K562 (cell line): Measurements from ENCODE around the gene WDR62. TPM values are rescaled to one million over a fixed set of nuclear protein-coding genes. Genes with fewer than 3 reads are reported as not detected.

Source experiments
- ATAC-seq: fragments of 200-7000 bp; cut with Tn5 transposase; 3 replicates; pipeline ENCODE4 v1.9.1; 2020; ENCODE audit warnings: moderate library complexity
- BruUV-seq: library from RNA; stranded (reverse); fragments of 400-500 nt; replicated peaks from 2 replicates; lab custom pipeline; 2021; lab: Mats Ljungman, UMichigan
- CTCF ChIA-PET: fragments of 300-600 bp; formaldehyde crosslinking; extraction: SDS; loops from one replicate; lab custom pipeline; 2021; ENCODE audit warnings: low intra/inter-chr PET ratio; lab: Yijun Ruan, JAX
- POLR2A ChIA-PET: fragments of 300-600, 350-650 bp; sonication (Branson Sonifier 250); formaldehyde crosslinking; extraction: SDS; loops from one replicate; lab custom pipeline; 2021; ENCODE audit warnings: antibody characterized with exemption, inconsistent platforms; lab: Yijun Ruan, JAX
- DNase-seq, 4 experiments: peaks; one replicate each; pipeline versions ENCODE4 v3.0.0 to v3.0.0-alpha.2; 2011 to 2018; ENCODE audit warnings: low spot score in 3 of 4, mixed read lengths in 3 of 4; ENCODE audit errors: extremely low read depth in 1 of 4
- FAIRE-seq: peaks from 2 replicates; lab custom pipeline; 2011; peaks lifted over from hg19 to GRCh38; lab: Jason Lieb, UNC
- H2AFZ ChIP-seq: 2 replicates; pipeline ENCODE4 v1.6.0; 2011; ENCODE audit warnings: low read depth, low read length, control low read depth, inconsistent platforms
- H3K27ac ChIP-seq: fragments of 200-600 bp; 3 replicates; pipeline ENCODE4 v1.8.0; 2011; ENCODE audit warnings: low read depth, mild to moderate bottlenecking, control low read depth, inconsistent platforms, low read length, moderate library complexity, mixed read lengths; ENCODE audit errors: extremely low read depth
- H3K27me3 ChIP-seq, 2 experiments: fragments of 300-600 bp in 1 of 2; 2 replicates in 1 of 2; 3 replicates in 1 of 2; pipeline versions ENCODE4 v1.6.0 to v1.8.0; 2011; ENCODE audit warnings: inconsistent platforms in 2 of 2, low read length in 2 of 2, mild to moderate bottlenecking in 1 of 2, mixed read lengths in 1 of 2, moderate library complexity in 1 of 2; ENCODE audit not compliant: control insufficient read depth in 2 of 2, insufficient read depth in 2 of 2
- H3K36me3 ChIP-seq: fragments of 300-600 bp; 3 replicates; pipeline ENCODE4 v1.8.0; 2011; ENCODE audit warnings: mild to moderate bottlenecking, low read length, inconsistent platforms; ENCODE audit not compliant: control insufficient read depth, insufficient read depth
- H3K4me1 ChIP-seq, 2 experiments: fragments of 200-600 bp in 1 of 2; replicated peaks in 1 of 2; 2 replicates in 1 of 2; 3 replicates in 1 of 2; pipeline versions ENCODE4 v1.5.1 to v1.8.0; 2011; ENCODE audit warnings: inconsistent platforms in 2 of 2, low read length in 2 of 2, mild to moderate bottlenecking in 1 of 2, mixed read lengths in 1 of 2, moderate library complexity in 1 of 2; ENCODE audit not compliant: control insufficient read depth in 2 of 2, insufficient read depth in 2 of 2
- H3K4me2 ChIP-seq: 2 replicates; pipeline ENCODE4 v1.6.1; 2011; ENCODE audit warnings: low read length, control low read depth, inconsistent platforms, mixed read lengths; ENCODE audit not compliant: insufficient read depth
- H3K4me3 ChIP-seq: fragments of 200-600 bp; sonication (generic), shearing (Covaris generic); 2 replicates; pipeline ENCODE4 v1.5.1; 2016; ENCODE audit warnings: control low read depth, inconsistent platforms
- H3K79me2 ChIP-seq: fragments of 200-600 bp; 3 replicates; pipeline ENCODE4 v1.8.0; 2011; ENCODE audit warnings: low read length, inconsistent platforms; ENCODE audit not compliant: control insufficient read depth, insufficient read depth
- H3K9ac ChIP-seq, 2 experiments: 2 replicates each; pipeline versions ENCODE4 v1.6.0 to v1.6.1; 2011; ENCODE audit warnings: low read depth in 2 of 2, low read length in 2 of 2, control low read depth in 1 of 2, inconsistent platforms in 1 of 2, mild to moderate bottlenecking in 1 of 2, mixed read lengths in 1 of 2; ENCODE audit not compliant: insufficient read depth in 1 of 2
- H3K9me1 ChIP-seq: one replicate; pipeline ENCODE4 v1.6.0; 2011; ENCODE audit warnings: inconsistent platforms, mild to moderate bottlenecking, low read length, moderate library complexity; ENCODE audit not compliant: control insufficient read depth, insufficient read depth
- H3K9me3 ChIP-seq: replicated peaks from 2 replicates; pipeline ENCODE4 v1.5.1; 2011; ENCODE audit warnings: low read depth, low read length, inconsistent platforms; ENCODE audit not compliant: control insufficient read depth, insufficient read depth
- H4K20me1 ChIP-seq: replicated peaks from 2 replicates; pipeline ENCODE4 v1.6.1; 2011; ENCODE audit warnings: low read length, inconsistent platforms, mixed read lengths; ENCODE audit not compliant: control insufficient read depth, insufficient read depth
- CHD2 ChIP-seq: IDR thresholded peaks from 2 replicates; pipeline ENCODE4 v1.6.1; 2011; ENCODE audit warnings: low read depth, low read length
- MCM2 ChIP-seq: fragments of 450-650 bp; IDR thresholded peaks from 2 replicates; pipeline ENCODE4 v1.6.1; 2017; ENCODE audit warnings: low read depth, mild to moderate bottlenecking
- PCBP2 ChIP-seq: fragments of 200-400 bp; formaldehyde crosslinking; IDR thresholded peaks from 2 replicates; pipeline ENCODE4 v1.6.1; 2018; ENCODE audit warnings: low read length, low read depth, mild to moderate bottlenecking, moderate library complexity; ENCODE audit not compliant: poor library complexity, severe bottlenecking
- POLR2G ChIP-seq: fragments of 200-400 bp; formaldehyde crosslinking; IDR thresholded peaks from 2 replicates; pipeline ENCODE4 v1.6.1; 2017; ENCODE audit warnings: low read depth, mild to moderate bottlenecking, antibody characterized with exemption, low read length, moderate library complexity
- RBBP5 ChIP-seq: fragments of 200-600 bp; sonication (generic); IDR thresholded peaks from 2 replicates; pipeline ENCODE4 v1.6.1; 2012; ENCODE audit warnings: borderline replicate concordance, mild to moderate bottlenecking, low read length, control low read depth, inconsistent platforms; ENCODE audit not compliant: insufficient read depth, poor library complexity, severe bottlenecking
- RBFOX2 ChIP-seq: fragments of 200-400 bp; formaldehyde crosslinking; IDR thresholded peaks from 2 replicates; pipeline ENCODE4 v1.6.1; 2017; ENCODE audit warnings: low read depth, mild to moderate bottlenecking, low read length, moderate library complexity
- SNIP1 ChIP-seq: fragments of 450-650 bp; IDR thresholded peaks from 2 replicates; pipeline ENCODE4 v1.7.1; 2017; ENCODE audit warnings: low read depth, mild to moderate bottlenecking
- SREBF1 ChIP-seq: fragments of 150-350 bp; IDR thresholded peaks from 2 replicates; pipeline ENCODE4 v1.6.1; 2014; ENCODE audit warnings: antibody characterized with exemption, low read depth, low read length, borderline replicate concordance
- WGBS: fragments of 100-300 bp; shearing (Covaris generic); methylation state at CpG from one replicate; pipeline ENCODE4 v1.1.6; 2016; ENCODE audit warnings: low coverage, mixed read lengths; ENCODE audit not compliant: insufficient coverage; ENCODE audit errors: missing lambda C conversion rate; 5-methylcytosine and 5-hydroxymethylcytosine counted together
- in situ Hi-C: fragments of 300-500 bp; cut with MboI; formaldehyde crosslinking; loops from 4 replicates; pipeline ENCODE4 v1.15.0; 2018; ENCODE audit warnings: inconsistent platforms, mixed read lengths
- intact Hi-C: fragments of 100-400 bp; cut with micrococcal nuclease; formaldehyde crosslinking; loops from 2 replicates; pipeline ENCODE4 v1.14.2; 2022
- polyA plus RNA-seq, 8 experiments: library from polyadenylated mRNA; depleted of rRNA in 4 of 8; stranded (reverse) in 5 of 8; unstranded in 3 of 8; fragments of >200 nt; fragmentation: Nextera tagmentation in 2 of 8; fragmentation: Illumina TruSeq in 1 of 8; extraction: Ambion mirVana in 2 of 8; extraction: Trizol in 1 of 8; gene quantifications; 2 replicates each; pipeline versions ENCODE4 v1.2.1 to v1.2.3, GENCODE V29; 2011 to 2014; ENCODE audit warnings: inconsistent platforms in 1 of 8, missing spikeins in 1 of 8
- total RNA-seq, 7 experiments: library from RNA; depleted of rRNA in 6 of 7; stranded (reverse); fragments of >200 nt in 6 of 7; fragmentation: Illumina TruSeq in 2 of 7; extraction: Trizol in 2 of 7; gene quantifications; 2 replicates each; pipeline versions ENCODE4 v1.2.1 to v1.2.3, GENCODE V29; 2011 to 2021; ENCODE audit warnings: low replicate concordance in 1 of 7

WDR62 gene
- total and polyA plus RNA-seq, 9 of the 15 experiments (the other 6 are each of a cell fraction or from before 2014, with no cell fraction given), result 0.35 to 32.8 (median 14.4) TPM

DNA sequence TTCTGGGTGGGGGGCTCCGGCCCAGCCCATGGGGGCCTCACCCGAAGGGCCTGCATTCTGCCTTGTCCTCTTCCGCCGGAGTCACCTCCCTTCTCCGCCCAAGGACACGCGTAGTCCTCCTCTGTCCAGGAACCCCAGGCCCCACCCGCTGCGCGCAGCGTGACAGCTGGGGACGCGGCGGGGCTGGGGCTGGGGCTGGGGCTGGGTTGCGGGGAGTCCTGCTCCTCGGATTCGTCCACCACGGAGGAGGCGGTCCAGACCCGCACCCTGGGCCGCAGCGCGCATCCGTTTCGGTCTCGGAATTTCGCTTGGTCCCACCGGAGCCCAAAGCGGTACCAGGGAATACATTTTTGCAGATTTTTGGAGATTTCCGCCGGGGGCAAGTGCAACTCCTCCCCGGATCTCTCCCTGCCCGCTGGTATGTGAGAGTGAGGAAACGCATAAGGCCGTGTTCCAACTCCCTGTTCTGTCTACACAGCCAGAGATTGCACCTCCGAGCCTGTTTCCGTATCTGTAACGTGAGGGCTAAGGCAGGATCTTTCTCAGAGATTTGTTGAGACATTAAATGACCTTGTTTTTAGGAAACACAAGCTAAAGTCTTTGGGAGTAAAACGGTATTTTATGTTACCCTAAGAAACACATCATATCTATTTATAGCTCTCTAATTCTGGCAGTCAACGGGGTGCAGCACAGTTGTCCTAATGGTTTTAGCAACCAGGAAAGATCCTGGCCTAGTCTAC, 97.8 kb downstream of the WDR62 start, which contains the start of gene COX7A1:
TSS of gene COX7A1 (minus strand) at position 96 of the 740 bp plus-strand sequence. CDS start at position 56, 40 bp downstream.
- peak; percentile 44; the same call in 2 of the 3 replicates for ATAC-seq

More for the DNA sequence above, 97.8 kb downstream of the WDR62 start, which contains the start of gene COX7A1:
- intact Hi-C loops (no loop called here), in situ Hi-C loops (no loop called here)
- CTCF ChIA-PET, result no interaction called here
- TF ChIP-seq MCM2 (no peak), POLR2G (peak; percentile 12; the same call in 1 of the 2 replicates), SNIP1 (no peak), RBBP5 (no peak), RBFOX2 (peak; percentile 46; the same call in 1 of the 2 replicates), PCBP2 (no peak), SREBF1 (no peak), CHD2 (no peak)
- DNase-seq (no peak), FAIRE-seq (no peak)
- Histone ChIP-seq H3K4me1 (peaks cover 0 to 13% of the 10 kb centered on the region in 2 experiments; a peak in 2 of 5 replicates), H2AFZ (no peak within 1 kb of the TSS), H3K9me1 (no peaks in the 10 kb centered on the region), H4K20me1 (no peaks in the 10 kb centered on the region), H3K4me3 (no peak within 1 kb of the TSS), H3K9me3 (no peaks in the 10 kb centered on the region), H3K36me3 (peaks cover 42% of the 10 kb centered on the region; the same call in 2 of the 3 replicates), H3K27ac (no peak within 1 kb of the TSS), H3K79me2 (no peaks in the 10 kb centered on the region), H3K4me2 (no peak within 1 kb of the TSS), H3K9ac (no peak within 1 kb of the TSS), H3K27me3 (no peaks in the 10 kb centered on the region)
- POLR2A ChIA-PET, result interaction anchor here (0.5 to 1.7 kb wide), 4 partner anchors 48 to 209 kb away, joined by 3 to 4 read pairs (median 4); partner anchors contain the start of genes ZNF146 and ZNF565
- BruUV-seq, result no TSS peak
- 91% methylated on average over 10 of the region's 40 CpGs for WGBS
